ENCODE measurements around the gene KIF5A.
"Not testable (repeated sequence)": the region's sequence is repeated elsewhere in the genome, so short reads cannot be mapped to it uniquely, and the experiment has no call there.

The KIF5A gene

GRCh38 chr12:57584690-57585089 is 34.8 kb downstream of the KIF5A start:
- no peak for DNase-seq (ENCODE audit: low read depth)

GRCh38 chr12:57585156-57585555 is 35.3 kb downstream of the KIF5A start:
- no peak for DNase-seq (ENCODE audit: low read depth)

- no peak for DNase-seq (ENCODE audit: low read depth)
Measured at GRCh38 chr12:57586128-57586527, 36.3 kb downstream of the KIF5A start.

GRCh38 chr12:57586832-57587429 is 37.1 kb downstream of the KIF5A start:
- DNase-seq (ENCODE audit: low read depth): no peak

- DNase-seq (ENCODE audit: low read depth): not testable (repeated sequence)
Measured at GRCh38 chr12:57588951-57589610, 39.2 kb downstream of the KIF5A start.

GRCh38 chr12:57590479-57590863 is 40.6 kb downstream of the KIF5A start:
- DNase-seq (ENCODE audit: low read depth): no peak

- DNase-seq (ENCODE audit: low read depth): peak; percentile 73
Measured at GRCh38 chr12:57590864-57591781, 41.3 kb downstream of the KIF5A start, which contains the start of gene PIP4K2C. Gene PIP4K2C (plus strand): TSS chr12:57591192. CDS start chr12:57591290, 98 bp downstream.

GRCh38 chr12:57591782-57592325 is 42.0 kb downstream of the KIF5A start:
- no peak for DNase-seq (ENCODE audit: low read depth)

- DNase-seq (ENCODE audit: low read depth): no peak
Measured at GRCh38 chr12:57592551-57593165, 42.8 kb downstream of the KIF5A start.

- DNase-seq (ENCODE audit: low read depth): no peak
Measured at GRCh38 chr12:57593187-57593586, 43.3 kb downstream of the KIF5A start.

GRCh38 chr12:57600395-57600794 is 50.6 kb downstream of the KIF5A start:
- DNase-seq (ENCODE audit: low read depth): no peak

- DNase-seq (ENCODE audit: low read depth): no peak
Measured at GRCh38 chr12:57602544-57602943, 52.7 kb downstream of the KIF5A start.

- DNase-seq (ENCODE audit: low read depth): no peak
Measured at GRCh38 chr12:57603324-57603723, 53.5 kb downstream of the KIF5A start.

- no peak for DNase-seq (ENCODE audit: low read depth)
Measured at GRCh38 chr12:57603815-57604453, 54.1 kb downstream of the KIF5A start.

GRCh38 chr12:57604454-57604991 is 54.7 kb downstream of the KIF5A start, which contains the start of gene DTX3:
Gene DTX3 (plus strand): TSS chr12:57604824. CDS start chr12:57606518, 1,694 bp downstream.
- no peak for DNase-seq (ENCODE audit: low read depth)

- DNase-seq (ENCODE audit: low read depth): no peak
Measured at GRCh38 chr12:57604992-57605810, 55.4 kb downstream of the KIF5A start.

GRCh38 chr12:57605811-57606311 is 56.0 kb downstream of the KIF5A start:
- no peak for DNase-seq (ENCODE audit: low read depth)

GRCh38 chr12:57606399-57606798 is 56.6 kb downstream of the KIF5A start:
- DNase-seq (ENCODE audit: low read depth): no peak

- no peak for DNase-seq (ENCODE audit: low read depth)
Measured at GRCh38 chr12:57606821-57607220, 57.0 kb downstream of the KIF5A start.

All from activated T-helper 1 cell treated with Interleukin-2 at 50 U/mL for 16 hours (primary cell).